ENCODE data around the gene EME2.

- TF ChIP-seq ZFP3 (CRISPR knock-in tag; IDR thresholded peaks at IDR 0.05) (no peak), CSRNP3 (CRISPR knock-in tag; IDR thresholded peaks at IDR 0.05) (no peak), ARNTL (CRISPR knock-in tag; IDR thresholded peaks at IDR 0.05; ENCODE audit: borderline replicate concordance, low read depth) (no peak), TSHZ2 (CRISPR knock-in tag; IDR thresholded peaks at IDR 0.05) (no peak), CREB5 (CRISPR knock-in tag; IDR thresholded peaks at IDR 0.05; ENCODE audit: low read depth) (no peak), CSDC2 (CRISPR knock-in tag; IDR thresholded peaks at IDR 0.05) (no peak), RARB (CRISPR knock-in tag; IDR thresholded peaks at IDR 0.05) (no peak), BACH2 (CRISPR knock-in tag; IDR thresholded peaks at IDR 0.05; ENCODE audit: borderline replicate concordance) (no peak), SNAI2 (CRISPR knock-in tag; IDR thresholded peaks at IDR 0.05) (no peak), PATZ1 (CRISPR knock-in tag; IDR thresholded peaks at IDR 0.05; ENCODE audit: borderline replicate concordance) (no peak), ZFP30 (CRISPR knock-in tag; IDR thresholded peaks at IDR 0.05) (no peak), PPARA (CRISPR knock-in tag; IDR thresholded peaks at IDR 0.05; ENCODE audit: borderline replicate concordance) (no peak), ZC3H10 (CRISPR knock-in tag; IDR thresholded peaks at IDR 0.05) (no peak)
Measured at GRCh38 chr16:1762879-1763520, 9.6 kb upstream of the EME2 start.

Data from SK-N-SH treated with all-trans-retinoic acid at 6 μM for 48 hours (cell line).